K562 (cell line): ENCODE measurements around the gene PCMTD2. TPM values are rescaled to one million over a fixed set of nuclear protein-coding genes. Genes with fewer than 3 reads are reported as not detected.
"Not testable (repeated sequence)": the region's sequence is repeated elsewhere in the genome, so short reads cannot be mapped to it uniquely, and the experiment has no call there.

Experiments used
- ARID2 ChIP-seq: fragments of 450-650 bp; IDR thresholded peaks from 2 replicates; pipeline ENCODE4 v1.6.1; 2017; ENCODE audit warnings: antibody characterized with exemption, mild to moderate bottlenecking
- ATF1 ChIP-seq, 2 experiments: fragments of 450-650 bp in 1 of 2; IDR thresholded peaks; 2 replicates each; pipeline ENCODE4 v1.6.1; 2016; ENCODE audit warnings: missing compliant biosample characterization in 1 of 2, missing genetic modification characterization in 1 of 2
- CREB3 ChIP-seq: fragments of 450-650 bp; conservative IDR thresholded peaks from 2 replicates; pipeline ENCODE4 v1.6.1; 2016; ENCODE audit warnings: missing genetic modification characterization, low read depth, mild to moderate bottlenecking, missing compliant biosample characterization, moderate library complexity
- DEAF1 ChIP-seq: fragments of 450-650 bp; formaldehyde crosslinking; IDR thresholded peaks from 2 replicates; pipeline ENCODE4 v1.4.0; 2020; ENCODE audit warnings: mild to moderate bottlenecking, moderate library complexity
- FOSL1 ChIP-seq: fragments of 200-800 bp; sonication (Bioruptor generic); conservative IDR thresholded peaks from 2 replicates; pipeline ENCODE4 v1.6.1; 2016; ENCODE audit warnings: missing genetic modification characterization, missing compliant biosample characterization
- FOXK1 ChIP-seq: sonication (generic); formaldehyde crosslinking; IDR thresholded peaks from 2 replicates; pipeline ENCODE4 v1.8.0; 2022; ENCODE audit warnings: missing genetic modification reagents, mild to moderate bottlenecking, borderline replicate concordance
- JUN ChIP-seq, 2 experiments: sonication (generic) in 1 of 2; formaldehyde crosslinking in 1 of 2; IDR thresholded peaks; 2 replicates each; pipeline versions ENCODE4 v1.6.1 to v1.8.0; 2012 to 2022; ENCODE audit warnings: borderline replicate concordance in 2 of 2, mild to moderate bottlenecking in 2 of 2, improper control_type of control experiment in 1 of 2, low read depth in 1 of 2, low read length in 1 of 2, missing genetic modification reagents in 1 of 2
- KLF16 ChIP-seq: IDR thresholded peaks from 2 replicates; pipeline ENCODE4 v1.6.1; 2016; ENCODE audit warnings: antibody characterized with exemption
- RAD21 ChIP-seq, 2 experiments: fragments of 250-450 bp in 1 of 2; fragments of 450-650 bp in 1 of 2; sonication (Bioruptor Pico) in 1 of 2; formaldehyde crosslinking in 1 of 2; IDR thresholded peaks in 1 of 2; conservative IDR thresholded peaks in 1 of 2; 2 replicates each; pipeline versions ENCODE4 v1.4.0 to v1.8.0; 2020 to 2022; ENCODE audit warnings: mild to moderate bottlenecking in 2 of 2, moderate library complexity in 1 of 2
- RBM22 ChIP-seq: fragments of 200-400 bp; formaldehyde crosslinking; IDR thresholded peaks from 2 replicates; pipeline ENCODE4 v1.6.1; 2018; ENCODE audit warnings: low read length, low read depth; ENCODE audit not compliant: poor library complexity, severe bottlenecking
- ZHX1 ChIP-seq: fragments of 150-350 bp; conservative IDR thresholded peaks from 2 replicates; pipeline ENCODE4 v1.6.1; 2014; ENCODE audit warnings: low read length
- ZNF431 ChIP-seq: sonication (generic); formaldehyde crosslinking; IDR thresholded peaks from 2 replicates; pipeline ENCODE4 v1.8.0; 2022; ENCODE audit warnings: mild to moderate bottlenecking, missing genetic modification reagents
- ZNF445 ChIP-seq: fragments of 250-450 bp; sonication (Bioruptor Pico); IDR thresholded peaks from 2 replicates; pipeline ENCODE4 v1.4.0; 2020; ENCODE audit warnings: low read depth, mild to moderate bottlenecking, moderate library complexity
- ZNF609 ChIP-seq: sonication (generic); formaldehyde crosslinking; IDR thresholded peaks from 2 replicates; pipeline ENCODE4 v1.8.1; 2023; ENCODE audit warnings: missing genetic modification reagents, mild to moderate bottlenecking, borderline replicate concordance
- polyA plus RNA-seq, 8 experiments: library from polyadenylated mRNA; depleted of rRNA in 4 of 8; stranded (reverse) in 5 of 8; unstranded in 3 of 8; fragments of >200 nt; fragmentation: Nextera tagmentation in 2 of 8; fragmentation: Illumina TruSeq in 1 of 8; extraction: Ambion mirVana in 2 of 8; extraction: Trizol in 1 of 8; gene quantifications; 2 replicates each; pipeline versions ENCODE4 v1.2.1 to v1.2.3, GENCODE V29; 2011 to 2014; ENCODE audit warnings: inconsistent platforms in 1 of 8, missing spikeins in 1 of 8
- total RNA-seq, 7 experiments: library from RNA; depleted of rRNA in 6 of 7; stranded (reverse); fragments of >200 nt in 6 of 7; fragmentation: Illumina TruSeq in 2 of 7; extraction: Trizol in 2 of 7; gene quantifications; 2 replicates each; pipeline versions ENCODE4 v1.2.1 to v1.2.3, GENCODE V29; 2011 to 2021; ENCODE audit warnings: low replicate concordance in 1 of 7

PCMTD2 gene
- total and polyA plus RNA-seq, 9 of the 15 experiments (the other 6 are each of a cell fraction or from before 2014, with no cell fraction given) = 11.3 to 49.3 (median 28.4) TPM

DNA sequence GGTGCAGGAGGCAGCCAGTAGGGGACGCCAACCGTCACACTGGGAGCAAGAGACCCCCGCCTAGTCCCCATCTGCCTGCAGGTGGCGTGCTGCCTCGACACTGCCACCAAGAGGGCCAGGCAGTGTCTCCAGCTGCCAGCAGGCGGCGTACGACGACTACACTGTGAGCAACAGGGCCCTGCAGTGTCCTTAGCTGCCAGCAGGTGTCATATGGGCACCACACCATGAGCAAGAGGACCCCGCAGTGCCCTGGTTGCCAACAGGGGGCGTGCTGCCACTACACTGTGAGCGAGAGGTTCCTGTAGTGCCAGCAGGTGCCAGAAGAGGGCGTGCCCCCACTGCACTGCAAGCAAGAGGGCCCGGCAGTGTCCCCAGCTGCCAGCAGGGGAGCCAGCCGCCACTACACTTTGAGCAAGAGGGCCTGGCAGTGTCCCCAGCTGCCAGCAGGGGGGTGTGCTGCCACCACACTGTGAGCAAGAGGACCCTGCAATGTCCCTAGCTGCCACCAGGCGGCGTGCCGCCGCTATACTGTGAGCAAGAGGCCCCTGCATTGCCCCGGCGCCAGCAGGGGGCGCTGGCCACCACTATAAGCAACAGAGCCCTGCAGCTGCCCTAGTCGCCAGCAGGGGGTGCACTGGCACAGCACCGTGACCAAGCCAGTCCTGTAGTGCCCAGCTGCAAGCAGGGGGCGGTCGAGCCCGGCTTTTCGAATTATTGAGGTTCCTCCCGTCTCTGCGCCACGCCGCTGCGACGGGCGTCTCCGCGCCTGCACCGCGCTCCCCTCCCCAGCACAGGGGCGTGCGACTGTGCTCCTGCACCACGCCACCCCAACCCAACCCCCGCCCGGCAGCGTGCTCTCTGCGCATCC lies 30.3 kb downstream of the PCMTD2 start (continued):
- peak; percentile 97 for TF ChIP-seq DEAF1 (CRISPR knock-in tag)
- TF ChIP-seq ZHX1 = peak; percentile 76; the same call in 1 of the 2 replicates
- TF ChIP-seq ZNF445 (CRISPR knock-in tag) = peak; percentile 91
- peak; percentile 92 for TF ChIP-seq FOXK1 (CRISPR knock-in tag)
- 0 out of 2 replicates have a peak, but pooled peaks have one; percentile 36 for TF ChIP-seq CREB3
- TF ChIP-seq RAD21 (CRISPR knock-in tag; conservative IDR thresholded peaks at IDR 0.05 in 1 of 2, IDR thresholded peaks at IDR 0.05 in 1 of 2) = peak; percentile 97 to 100
- TF ChIP-seq ARID2 = peak; percentile 90
- TF ChIP-seq KLF16 = peak; percentile 49; the same call in 1 of the 2 replicates
- peak; percentile 39; the same call in 1 of the 2 replicates for TF ChIP-seq FOSL1 (tag)
- peak; percentile 88 for TF ChIP-seq RBM22
- peak; percentile 69; the same call in 1 of the 2 replicates for TF ChIP-seq JUN (IDR thresholded peaks at IDR 0.05; ENCODE audit: borderline replicate concordance, low read depth, low read length)
- TF ChIP-seq JUN (CRISPR knock-in tag; IDR thresholded peaks at IDR 0.05; ENCODE audit: borderline replicate concordance) = not testable (repeated sequence)
- peak; percentile 22; the same call in 1 of the 2 replicates for TF ChIP-seq ZNF609
- TF ChIP-seq ATF1 (CRISPR knock-in tag; IDR thresholded peaks at IDR 0.05) = 0 out of 2 replicates have a peak, but pooled peaks have one; percentile 20
- peak; percentile 50 for TF ChIP-seq ATF1 (tag; IDR thresholded peaks at IDR 0.05)
- 0 out of 2 replicates have a peak, but pooled peaks have one; percentile 36 for TF ChIP-seq ZNF431
